ENCODE results near the gene TXNRD2. TPM values are rescaled to one million over a fixed set of nuclear protein-coding genes. Genes with fewer than 3 reads are reported as not detected.
"Not testable (repeated sequence)": the region's sequence is repeated elsewhere in the genome, so short reads cannot be mapped to it uniquely, and the experiment has no call there.

TXNRD2 gene
- total RNA-seq, 1 donor from 2014 or later, result 0.19 TPM

DNA sequence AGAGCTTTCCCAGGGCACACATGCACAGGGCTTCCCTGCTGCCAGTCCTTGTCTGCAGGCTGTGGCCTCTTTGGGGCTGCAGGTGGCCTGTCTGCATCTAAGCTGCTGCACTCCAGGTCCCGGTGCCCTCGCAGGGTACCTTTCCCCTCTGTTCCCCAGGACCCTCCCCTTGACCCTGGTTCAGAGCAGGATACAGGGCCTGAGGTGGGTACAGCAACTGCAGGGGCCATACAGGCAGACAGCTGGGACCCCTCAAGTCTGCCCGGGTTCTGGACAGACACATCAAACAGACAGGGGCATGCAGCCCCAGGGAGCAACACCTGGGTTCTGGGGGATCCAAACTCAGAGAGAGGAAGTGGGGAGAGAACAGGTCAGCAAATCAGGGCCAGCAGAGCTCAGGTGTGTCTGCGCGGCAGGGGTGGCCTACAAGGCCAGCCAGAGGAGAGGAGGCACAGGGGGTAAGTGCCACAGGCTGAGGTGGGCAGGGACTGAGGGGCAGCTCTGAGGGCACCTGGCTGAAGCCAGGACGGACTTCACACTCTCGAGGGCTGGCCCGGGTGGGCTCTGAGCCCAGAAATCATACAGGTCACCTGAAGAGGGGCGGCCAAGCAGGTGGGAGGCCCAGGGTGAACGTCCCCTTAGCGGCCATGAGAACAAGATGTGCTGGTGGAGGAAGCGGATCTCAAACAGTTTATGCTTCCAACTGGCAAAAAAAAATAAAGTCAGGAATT is 29.9 kb downstream of the TXNRD2 start:
- Mint-ChIP-seq H3K27me3 (ENCODE audit: insufficient read depth, low read depth) (peaks cover 13% of the 10 kb centered on the region), H3K27ac (peak overlapping the region; percentile 60), H3K36me3 (no peaks in the 10 kb centered on the region), H3K4me1 (peaks cover 12% of the 10 kb centered on the region), H3K9me3 (no peaks in the 10 kb centered on the region), H3K4me3 (no peak overlapping the region)
- no peak overlapping the region for H2AFZ ChIP-seq (replicated peaks)
- no peak overlapping the region for H3K27ac ChIP-seq
- H3K9me3 ChIP-seq (ENCODE audit: low read depth), result no peaks in the 10 kb centered on the region
- H4K20me1 ChIP-seq (ENCODE audit: low read depth), result no peaks in the 10 kb centered on the region
- H3K4me1 ChIP-seq, result no peaks in the 10 kb centered on the region
- TF ChIP-seq EZH2phosphoT487 (IDR thresholded peaks at IDR 0.05), result no peak
- no peak for TF ChIP-seq EZH2 (IDR thresholded peaks at IDR 0.05)
- TF ChIP-seq, protein P1, sequence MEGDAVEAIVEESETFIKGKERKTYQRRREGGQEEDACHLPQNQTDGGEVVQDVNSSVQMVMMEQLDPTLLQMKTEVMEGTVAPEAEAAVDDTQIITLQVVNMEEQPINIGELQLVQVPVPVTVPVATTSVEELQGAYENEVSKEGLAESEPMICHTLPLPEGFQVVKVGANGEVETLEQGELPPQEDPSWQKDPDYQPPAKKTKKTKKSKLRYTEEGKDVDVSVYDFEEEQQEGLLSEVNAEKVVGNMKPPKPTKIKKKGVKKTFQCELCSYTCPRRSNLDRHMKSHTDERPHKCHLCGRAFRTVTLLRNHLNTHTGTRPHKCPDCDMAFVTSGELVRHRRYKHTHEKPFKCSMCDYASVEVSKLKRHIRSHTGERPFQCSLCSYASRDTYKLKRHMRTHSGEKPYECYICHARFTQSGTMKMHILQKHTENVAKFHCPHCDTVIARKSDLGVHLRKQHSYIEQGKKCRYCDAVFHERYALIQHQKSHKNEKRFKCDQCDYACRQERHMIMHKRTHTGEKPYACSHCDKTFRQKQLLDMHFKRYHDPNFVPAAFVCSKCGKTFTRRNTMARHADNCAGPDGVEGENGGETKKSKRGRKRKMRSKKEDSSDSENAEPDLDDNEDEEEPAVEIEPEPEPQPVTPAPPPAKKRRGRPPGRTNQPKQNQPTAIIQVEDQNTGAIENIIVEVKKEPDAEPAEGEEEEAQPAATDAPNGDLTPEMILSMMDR (IDR thresholded peaks at IDR 0.05), result no peak
- DNase-seq (ENCODE audit: low spot score), result no peak
- H3K36me3 ChIP-seq, result no peaks in the 10 kb centered on the region
- no peaks in the 10 kb centered on the region for H3F3A ChIP-seq (ENCODE audit: low read depth)
- H3K9ac ChIP-seq, result no peak overlapping the region
- no peak overlapping the region for H3K4me2 ChIP-seq
- no peaks in the 10 kb centered on the region for H3K27me3 ChIP-seq
- H3K4me3 ChIP-seq, result no peak overlapping the region
- H3K79me2 ChIP-seq (ENCODE audit: low read depth), result no peaks in the 10 kb centered on the region

DNA sequence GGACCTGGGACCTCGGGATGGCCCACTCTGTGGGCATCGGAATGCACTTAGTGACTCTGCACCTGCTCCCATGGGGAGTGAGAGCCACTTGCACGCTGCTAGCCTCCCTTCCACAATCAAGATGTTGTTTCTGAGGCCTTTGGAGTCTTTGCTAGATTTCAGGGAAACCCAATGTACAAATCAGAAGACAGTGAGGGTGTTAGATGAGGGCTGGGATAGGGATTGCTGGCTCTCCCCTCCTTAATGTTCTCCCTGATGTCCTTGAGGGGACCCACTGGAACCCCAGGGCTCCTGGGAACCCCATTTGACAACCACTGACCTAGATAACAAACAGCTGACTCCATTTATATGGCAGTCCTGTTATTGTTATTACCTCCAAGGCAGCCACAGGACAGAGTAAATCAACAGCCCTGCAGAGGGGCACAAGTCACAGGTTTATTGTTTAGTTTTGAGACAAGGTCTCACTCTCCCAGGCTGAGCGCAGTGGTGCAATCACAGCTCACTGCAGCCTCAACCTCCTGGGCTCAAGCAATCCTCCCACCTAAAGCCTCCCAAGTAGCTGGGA is 31.4 kb downstream of the TXNRD2 start:
- H3K9me3 ChIP-seq (ENCODE audit: low read depth), result no peaks in the 10 kb centered on the region
- H3K79me2 ChIP-seq (ENCODE audit: low read depth), result no peaks in the 10 kb centered on the region
- H3K36me3 ChIP-seq, result no peaks in the 10 kb centered on the region
- no peak for DNase-seq (ENCODE audit: low spot score)
- H3K4me1 ChIP-seq, result no peaks in the 10 kb centered on the region
- H4K20me1 ChIP-seq (ENCODE audit: low read depth), result no peaks in the 10 kb centered on the region
- H3K4me2 ChIP-seq, result no peak overlapping the region
- no peak overlapping the region for H3K9ac ChIP-seq
- peaks cover 11% of the 10 kb centered on the region for H3K27me3 Mint-ChIP-seq (ENCODE audit: insufficient read depth, low read depth)
- H3K27ac Mint-ChIP-seq, result no peak overlapping the region
- H3F3A ChIP-seq (ENCODE audit: low read depth), result no peaks in the 10 kb centered on the region
- no peaks in the 10 kb centered on the region for H3K27me3 ChIP-seq
- H3K4me3 ChIP-seq, result no peak overlapping the region
- H2AFZ ChIP-seq (replicated peaks), result no peak overlapping the region
- no peak overlapping the region for H3K4me3 Mint-ChIP-seq
- no peaks in the 10 kb centered on the region for H3K9me3 Mint-ChIP-seq
- no peak overlapping the region for H3K27ac ChIP-seq
- TF ChIP-seq, protein P1 (IDR thresholded peaks at IDR 0.05), result no peak
- no peak for TF ChIP-seq EZH2phosphoT487 (IDR thresholded peaks at IDR 0.05)
- no peak for TF ChIP-seq EZH2 (IDR thresholded peaks at IDR 0.05)
- peaks cover 12% of the 10 kb centered on the region for H3K4me1 Mint-ChIP-seq
- H3K36me3 Mint-ChIP-seq, result no peaks in the 10 kb centered on the region

DNA sequence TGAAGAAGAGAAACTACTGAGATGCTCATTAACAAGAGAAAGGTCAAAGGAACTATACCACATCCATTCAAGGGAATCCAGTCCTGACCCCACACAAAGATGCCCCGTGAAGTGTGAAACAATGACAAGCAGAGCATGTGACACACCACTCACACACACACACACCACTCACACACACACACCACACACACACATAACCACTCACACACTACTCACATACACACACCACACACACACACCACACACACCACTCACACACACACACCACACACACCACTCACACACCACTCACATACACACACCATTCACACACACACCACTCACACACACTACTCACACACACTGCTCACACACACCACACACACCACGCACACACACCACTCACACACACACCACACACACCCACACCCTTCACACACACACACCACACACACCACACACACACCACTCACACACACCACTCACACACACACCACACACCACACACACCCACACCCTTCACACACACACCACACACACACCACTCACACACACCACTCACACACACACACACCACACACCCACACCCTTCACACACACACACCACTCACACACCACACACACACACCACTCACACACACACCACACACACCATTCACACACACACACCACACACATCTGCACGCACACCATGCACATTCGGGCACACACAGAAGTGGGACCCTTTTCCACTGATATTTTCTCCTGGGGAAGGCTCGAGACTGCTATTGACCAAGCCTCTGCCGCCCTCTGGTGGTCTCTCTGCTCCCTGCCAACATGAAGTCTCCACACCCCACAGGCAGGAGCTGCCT is 32.1 kb downstream of the TXNRD2 start:
- Histone ChIP-seq H3F3A (ENCODE audit: low read depth) (no peaks in the 10 kb centered on the region), H3K79me2 (ENCODE audit: low read depth) (no peaks in the 10 kb centered on the region), H3K4me2 (no peak overlapping the region), H2AFZ (replicated peaks) (no peak overlapping the region), H3K9me3 (ENCODE audit: low read depth) (no peaks in the 10 kb centered on the region), H3K9ac (no peak overlapping the region), H3K27ac (no peak overlapping the region), H3K4me3 (no peak overlapping the region), H3K27me3 (no peaks in the 10 kb centered on the region), H3K4me1 (no peaks in the 10 kb centered on the region), H3K36me3 (no peaks in the 10 kb centered on the region), H4K20me1 (ENCODE audit: low read depth) (no peaks in the 10 kb centered on the region)
- Mint-ChIP-seq H3K9me3 (no peaks in the 10 kb centered on the region), H3K27me3 (ENCODE audit: insufficient read depth, low read depth) (peaks cover 11% of the 10 kb centered on the region), H3K27ac (peak overlapping the region; percentile 14), H3K36me3 (no peaks in the 10 kb centered on the region), H3K4me1 (peaks cover 16% of the 10 kb centered on the region), H3K4me3 (peak overlapping the region; percentile 15)
- DNase-seq (ENCODE audit: low spot score), result peak; percentile 89
- no peak for TF ChIP-seq EZH2 (IDR thresholded peaks at IDR 0.05)
- TF ChIP-seq, protein P1 (IDR thresholded peaks at IDR 0.05), result peak; percentile 93
- TF ChIP-seq EZH2phosphoT487 (IDR thresholded peaks at IDR 0.05), result no peak

DNA sequence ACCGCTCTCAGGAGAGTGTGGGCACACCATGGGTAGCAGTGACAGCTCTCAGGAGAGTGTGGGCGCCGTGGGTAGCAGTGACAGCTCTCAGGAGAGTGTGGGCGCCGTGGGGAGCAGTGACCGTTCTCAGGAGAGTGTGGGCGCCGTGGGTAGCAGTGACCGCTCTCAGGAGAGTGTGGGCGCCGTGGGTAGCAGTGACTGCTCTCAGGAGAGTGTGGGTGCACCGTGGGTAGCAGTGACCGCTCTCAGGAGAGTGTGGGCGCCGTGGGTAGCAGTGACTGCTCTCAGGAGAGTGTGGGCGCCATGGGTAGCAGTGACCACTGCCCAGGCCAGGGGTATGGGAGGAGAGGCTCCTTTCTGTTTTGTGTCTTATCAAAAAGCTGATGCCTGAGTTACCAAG is 33.7 kb downstream of the TXNRD2 start:
- not testable (repeated sequence) for H3K27ac ChIP-seq; H3K36me3 Mint-ChIP-seq; H4K20me1 ChIP-seq (ENCODE audit: low read depth); DNase-seq (ENCODE audit: low spot score); H3K79me2 ChIP-seq (ENCODE audit: low read depth); H3K4me3 Mint-ChIP-seq; H3K4me3 ChIP-seq; H3K9ac ChIP-seq; H3K9me3 ChIP-seq (ENCODE audit: low read depth); H3K36me3 ChIP-seq; H2AFZ ChIP-seq (replicated peaks); H3K4me2 ChIP-seq; H3K27me3 ChIP-seq; H3K27ac Mint-ChIP-seq; H3K9me3 Mint-ChIP-seq; H3F3A ChIP-seq (ENCODE audit: low read depth)
- Mint-ChIP-seq H3K27me3 (ENCODE audit: insufficient read depth, low read depth) (peaks cover 11% of the 10 kb centered on the region), H3K4me1 (peaks cover 31% of the 10 kb centered on the region)
- H3K4me1 ChIP-seq, result peaks cover 10% of the 10 kb centered on the region

DNA sequence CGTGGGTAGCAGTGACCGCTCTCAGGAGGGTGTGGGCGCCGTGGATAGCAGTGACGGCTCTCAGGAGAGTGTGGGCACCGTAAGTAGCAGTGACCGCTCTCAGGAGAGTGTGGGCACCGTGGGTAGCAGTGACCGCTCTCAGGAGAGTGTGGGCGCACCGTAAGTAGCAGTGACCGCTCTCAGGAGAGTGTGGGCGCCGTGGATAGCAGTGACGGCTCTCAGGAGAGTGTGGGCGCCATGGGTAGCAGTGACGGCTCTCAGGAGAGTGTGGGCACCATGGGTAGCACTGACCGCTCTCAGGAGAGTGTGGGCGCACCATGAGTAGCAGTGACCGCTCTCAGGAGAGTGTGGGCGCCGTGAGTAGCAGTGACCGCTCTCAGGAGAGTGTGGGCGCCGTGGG is 34.8 kb downstream of the TXNRD2 start:
- H3K4me2 ChIP-seq; H3F3A ChIP-seq (ENCODE audit: low read depth); H3K4me3 Mint-ChIP-seq; H4K20me1 ChIP-seq (ENCODE audit: low read depth); H3K36me3 Mint-ChIP-seq; H3K27ac ChIP-seq; H3K27ac Mint-ChIP-seq; H3K9ac ChIP-seq; H3K9me3 ChIP-seq (ENCODE audit: low read depth); H3K9me3 Mint-ChIP-seq; H3K79me2 ChIP-seq (ENCODE audit: low read depth); H3K4me3 ChIP-seq; H3K27me3 ChIP-seq; DNase-seq (ENCODE audit: low spot score); H2AFZ ChIP-seq (replicated peaks); H3K36me3 ChIP-seq: not testable (repeated sequence)
- peaks cover 11% of the 10 kb centered on the region for H3K27me3 Mint-ChIP-seq (ENCODE audit: insufficient read depth, low read depth)
- H3K4me1 Mint-ChIP-seq, result peaks cover 41% of the 10 kb centered on the region
- peaks cover 19% of the 10 kb centered on the region for H3K4me1 ChIP-seq
